HG03521 (cell line): ENCODE data around the gene THSD7B.
"Not testable (repeated sequence)": the region's sequence is repeated elsewhere in the genome, so short reads cannot be mapped to it uniquely, and the experiment has no call there.

ENCODE experiments used
- ATAC-seq: cut with Tn5 transposase; IDR thresholded peaks from one replicate; pipeline ENCODE4 v1.9.1; 2021; ENCODE audit warnings: mild to moderate bottlenecking, moderate library complexity; ENCODE audit not compliant: unreplicated experiment

THSD7B gene

DNA sequence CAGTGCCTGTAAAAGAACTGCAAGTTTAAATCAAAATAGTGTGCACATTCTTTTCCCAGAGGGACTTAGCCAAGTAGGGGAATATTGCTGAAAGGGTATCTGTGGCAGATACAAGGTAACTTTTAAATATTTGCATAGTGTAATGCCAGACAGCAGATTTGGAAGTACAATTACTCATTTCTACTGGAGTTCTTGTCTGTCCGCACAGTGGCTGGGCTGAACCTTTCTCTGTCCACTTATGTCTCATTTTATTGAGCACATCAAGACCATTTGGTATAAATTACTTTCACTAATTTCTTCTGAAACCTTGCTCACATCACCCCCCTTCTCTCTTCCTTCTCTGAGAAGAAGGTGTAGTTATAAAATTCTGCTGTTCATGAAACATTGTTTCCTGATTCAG, 271.3 kb downstream of the THSD7B start:
- ATAC-seq, result no peak

DNA sequence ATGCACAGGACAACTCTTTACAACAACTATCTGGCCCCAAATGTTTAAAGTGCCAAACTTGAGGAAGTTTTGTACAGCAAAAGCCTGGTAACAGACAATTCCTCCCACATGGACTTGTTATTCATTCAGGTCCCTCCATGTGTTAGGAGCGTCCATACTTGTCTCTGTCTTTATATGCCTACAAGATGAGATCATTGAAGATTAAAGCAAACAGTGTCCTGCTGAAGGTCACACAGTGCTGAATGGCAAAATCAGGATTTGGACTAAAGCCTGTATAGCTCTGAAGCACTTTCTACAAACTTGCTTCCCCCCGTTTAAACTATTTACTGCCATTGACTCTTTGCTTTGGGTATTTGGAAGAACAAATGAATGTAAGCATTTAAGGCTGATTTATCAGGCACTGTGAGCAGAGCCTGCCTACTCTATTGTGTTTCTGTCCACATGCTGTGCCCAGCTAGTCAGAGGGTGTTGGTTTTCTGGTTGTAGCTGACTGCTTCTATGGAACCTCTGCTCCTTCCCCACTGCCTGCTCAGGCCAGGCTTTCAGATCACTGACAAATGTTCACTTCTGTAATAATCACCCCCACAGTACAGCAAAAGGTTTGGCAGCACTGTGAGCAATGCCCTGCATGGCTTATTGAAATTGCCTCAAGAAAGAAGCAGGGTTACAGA, 274.3 kb downstream of the THSD7B start:
- no peak for ATAC-seq

GRCh38 chr2:137047369-137047768, 282.0 kb downstream of the THSD7B start:
- ATAC-seq, result no peak

- ATAC-seq, result no peak
Observed at GRCh38 chr2:137048455-137048854, 283.1 kb downstream of the THSD7B start.

DNA sequence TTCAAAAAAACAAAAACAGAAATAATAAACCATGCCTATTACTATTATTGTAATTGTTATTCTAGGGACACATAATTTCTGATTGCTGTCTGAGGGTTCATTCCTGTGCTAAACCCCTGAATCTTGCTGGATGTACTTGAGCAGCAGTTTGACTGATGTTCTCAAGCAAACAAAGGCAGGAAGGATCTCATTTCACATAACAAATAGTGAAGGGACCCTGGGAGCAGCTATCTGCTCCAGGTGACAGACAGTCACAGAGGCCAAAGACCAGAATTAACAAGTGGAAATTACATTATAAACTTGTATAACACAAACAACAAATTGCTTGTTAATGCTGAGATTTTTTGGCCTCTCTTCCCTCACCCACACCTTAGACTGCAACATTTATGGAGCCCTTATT, 284.2 kb downstream of the THSD7B start:
- ATAC-seq, result no peak

DNA sequence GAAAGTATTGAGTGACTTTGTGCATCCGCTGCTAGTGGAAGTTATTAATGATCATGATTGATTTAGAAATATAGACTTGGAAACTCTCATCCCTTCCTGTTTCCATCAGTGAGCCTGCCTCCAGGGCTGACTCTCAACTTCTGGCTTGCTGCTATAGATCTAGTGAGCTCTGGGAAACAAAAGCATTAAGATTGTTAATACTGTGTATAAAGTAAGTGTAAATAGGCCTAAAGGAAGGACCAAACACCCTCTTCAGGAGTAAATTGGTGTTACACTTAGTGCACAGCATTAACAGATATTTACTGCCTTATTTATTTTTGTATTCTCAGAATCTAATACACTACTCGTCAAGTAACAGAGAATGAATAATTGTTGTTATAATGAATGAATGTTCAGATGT, 285.6 kb downstream of the THSD7B start:
- ATAC-seq, result no peak

- ATAC-seq, result no peak
Observed at GRCh38 chr2:137051778-137052398, 286.5 kb downstream of the THSD7B start.

DNA sequence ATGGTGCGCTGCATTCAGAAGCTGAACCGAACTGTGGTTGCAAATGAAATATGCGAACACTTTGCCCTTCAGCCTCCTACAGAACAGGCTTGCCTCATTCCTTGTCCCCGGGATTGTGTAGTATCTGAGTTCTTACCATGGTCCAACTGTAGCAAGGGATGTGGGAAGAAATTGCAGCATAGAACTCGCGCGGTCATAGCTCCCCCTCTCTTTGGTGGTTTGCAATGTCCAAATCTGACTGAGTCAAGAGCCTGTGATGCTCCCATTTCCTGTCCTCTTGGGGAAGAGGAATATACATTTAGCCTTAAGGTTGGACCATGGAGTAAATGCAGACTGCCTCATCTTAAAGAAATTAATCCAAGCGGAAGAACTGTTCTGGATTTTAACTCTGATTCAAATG, 291.4 kb downstream of the THSD7B start:
- ATAC-seq, result no peak

DNA sequence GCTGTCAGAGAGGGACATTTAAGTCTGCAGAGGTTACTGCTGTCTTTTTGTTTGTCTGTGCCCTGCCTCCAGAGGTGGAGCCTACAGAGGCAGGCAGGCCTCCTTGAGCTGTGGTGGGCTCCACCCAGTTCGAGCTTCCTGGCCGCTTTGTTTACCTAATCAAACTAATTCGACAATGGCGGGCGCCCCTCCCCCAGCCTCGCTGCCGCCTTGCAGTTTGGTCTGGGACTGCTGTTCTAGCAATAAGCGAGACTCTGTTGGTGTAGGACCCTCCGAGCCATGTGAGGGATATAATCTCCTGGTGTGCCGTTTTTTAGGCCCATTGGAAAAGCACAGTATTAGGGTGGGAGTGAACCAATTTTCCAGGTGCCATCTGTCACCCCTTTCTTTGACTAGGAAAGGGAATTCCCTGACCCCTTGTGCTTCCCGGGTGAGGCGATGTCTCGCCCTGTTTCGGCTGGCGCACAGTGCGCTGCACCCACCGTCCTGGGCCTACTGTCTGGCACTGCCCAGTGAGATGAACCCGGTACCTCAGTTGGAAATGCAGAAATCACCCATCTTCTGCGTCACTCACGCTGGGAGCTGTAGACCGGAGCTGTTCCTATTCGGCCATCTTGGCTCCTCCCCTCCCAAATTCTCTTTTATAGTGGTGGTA, 310.9 kb downstream of the THSD7B start:
- ATAC-seq, result not testable (repeated sequence)

DNA sequence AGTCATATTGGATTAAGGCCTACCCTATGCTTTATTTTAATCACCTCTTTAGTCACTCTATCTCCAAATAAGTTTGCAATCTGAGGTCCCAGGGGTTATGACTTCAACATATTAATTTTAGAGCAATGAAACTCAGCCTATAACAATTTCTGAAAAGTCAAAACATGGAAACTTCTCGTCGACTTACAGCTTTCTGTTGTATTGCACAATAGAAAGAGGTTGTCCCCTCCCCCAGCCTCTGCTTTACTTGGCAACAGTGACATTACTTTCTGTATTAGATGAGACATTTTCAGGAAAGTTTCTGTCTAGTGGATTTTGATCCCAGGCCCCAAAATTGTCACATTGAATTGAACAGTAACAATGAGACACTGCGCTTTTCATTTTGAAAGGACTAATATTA, 326.4 kb downstream of the THSD7B start:
- ATAC-seq, result no peak

GRCh38 chr2:137093116-137093515, 327.8 kb downstream of the THSD7B start:
- no peak for ATAC-seq

DNA sequence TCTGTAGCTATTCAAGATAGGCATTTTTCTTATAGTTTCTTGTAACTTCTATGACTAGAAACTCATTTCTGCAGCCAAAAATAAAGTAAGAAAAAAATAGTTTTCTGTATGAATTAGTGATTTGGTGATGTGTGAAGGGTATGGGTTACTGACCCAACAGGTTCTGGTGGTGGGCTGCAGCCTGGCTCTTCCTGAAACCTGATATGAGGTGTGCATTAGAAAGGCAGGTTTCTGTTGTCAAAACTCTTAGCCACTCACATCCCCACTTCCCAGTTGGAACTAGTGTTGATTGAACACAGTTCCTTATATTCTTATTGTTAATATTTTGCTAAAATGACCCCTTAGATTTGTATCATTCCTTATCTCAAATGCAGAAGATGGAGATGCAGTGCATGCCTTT, 330.8 kb downstream of the THSD7B start:
- no peak for ATAC-seq

DNA sequence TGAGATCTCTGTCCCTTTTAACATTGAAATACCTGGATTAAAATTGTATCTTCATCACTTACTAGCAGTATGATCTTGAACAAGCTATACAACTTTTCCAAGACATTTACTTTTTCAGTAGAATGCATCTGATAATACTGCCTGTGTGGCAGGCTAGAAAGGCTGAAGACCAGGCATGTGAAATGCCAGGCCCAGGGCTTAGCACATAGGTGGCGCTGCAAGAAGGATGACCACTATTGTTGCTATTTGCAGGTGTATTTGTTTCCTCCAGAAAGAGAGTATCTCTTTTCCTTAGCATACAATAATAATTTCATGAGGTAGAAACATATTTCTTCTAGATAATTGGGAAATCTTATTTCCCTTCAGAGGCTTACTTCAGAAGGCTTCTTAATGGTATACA, 331.3 kb downstream of the THSD7B start:
- no peak for ATAC-seq

GRCh38 chr2:137101814-137102213, 336.5 kb downstream of the THSD7B start:
- not testable (repeated sequence) for ATAC-seq

GRCh38 chr2:137107904-137108303, 342.6 kb downstream of the THSD7B start:
- no peak for ATAC-seq

DNA sequence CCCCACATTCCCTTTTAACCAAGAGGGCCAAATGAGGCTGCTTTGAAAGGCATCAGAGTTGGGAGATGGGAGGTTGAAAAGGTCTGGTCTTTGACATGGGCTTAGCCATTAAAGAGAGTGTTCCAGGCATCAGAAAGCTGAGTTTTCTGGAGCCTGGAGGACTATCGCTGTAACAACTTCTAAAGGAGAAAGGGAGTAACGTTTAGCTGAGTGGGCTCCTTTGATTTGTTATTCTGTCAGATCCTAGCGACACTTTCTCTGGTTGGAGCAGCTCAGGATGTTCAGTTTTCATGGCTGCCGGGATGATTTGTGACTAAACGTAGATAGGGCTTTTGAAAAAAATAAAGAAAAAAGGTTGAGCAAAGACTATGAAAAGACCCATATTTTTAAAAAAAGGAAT, 346.6 kb downstream of the THSD7B start:
- ATAC-seq, result no peak

- ATAC-seq, result no peak
Observed at GRCh38 chr2:137115081-137115794, 349.9 kb downstream of the THSD7B start.

DNA sequence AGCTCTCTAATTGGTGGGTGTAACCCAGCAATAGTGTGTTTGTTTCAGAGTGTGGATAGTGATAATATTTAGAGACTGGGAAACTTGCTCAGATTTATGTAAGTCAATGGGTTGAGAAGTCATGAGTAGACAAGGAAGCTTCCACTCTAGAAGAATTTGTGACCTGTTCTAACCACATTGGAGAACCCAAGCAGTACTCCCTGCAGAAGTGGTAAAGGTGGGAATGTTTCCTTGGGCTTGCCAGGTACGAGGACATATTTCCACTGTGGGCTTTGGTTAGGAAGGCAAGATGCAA, 350.4 kb downstream of the THSD7B start:
- ATAC-seq, result no peak

GRCh38 chr2:137117385-137117784, 352.0 kb downstream of the THSD7B start:
- no peak for ATAC-seq

DNA sequence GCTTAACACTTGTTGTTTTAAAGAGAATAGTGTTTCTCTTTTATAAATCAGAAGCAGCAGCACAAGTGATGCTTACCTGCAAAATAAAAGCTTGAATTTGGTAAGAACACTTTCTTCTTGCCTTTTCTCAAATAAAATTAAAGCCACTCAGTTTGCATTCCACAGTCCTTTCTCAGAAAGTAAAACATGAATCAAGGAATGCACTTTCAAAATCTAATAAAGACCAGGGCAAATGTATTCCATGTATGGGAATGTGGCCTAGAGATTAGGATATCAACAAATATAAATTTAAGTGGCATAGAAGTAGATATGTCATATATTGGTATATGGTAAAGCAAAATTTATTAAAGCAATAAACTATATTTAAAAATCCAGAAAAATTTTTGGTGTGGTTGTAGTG, 352.8 kb downstream of the THSD7B start:
- ATAC-seq, result no peak

DNA sequence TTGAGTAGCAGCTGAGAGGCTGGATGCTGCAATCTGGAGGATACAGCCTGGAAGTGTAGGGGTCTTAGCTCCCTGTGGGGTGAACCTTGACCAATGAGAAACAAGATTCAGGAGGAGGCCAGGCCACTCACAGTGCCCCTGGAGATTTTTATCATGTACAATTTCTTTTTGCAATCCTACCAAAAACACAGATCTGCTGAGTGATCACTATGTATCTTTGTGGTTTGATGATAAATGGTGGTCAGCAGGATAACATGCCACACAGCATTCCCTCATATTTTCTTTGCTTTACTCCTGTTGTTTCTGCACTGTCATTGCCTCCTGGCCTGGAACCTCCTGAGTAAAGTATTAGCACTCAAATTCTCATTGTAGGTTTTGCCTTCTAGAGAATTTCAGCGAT, 357.9 kb downstream of the THSD7B start:
- ATAC-seq, result no peak

DNA sequence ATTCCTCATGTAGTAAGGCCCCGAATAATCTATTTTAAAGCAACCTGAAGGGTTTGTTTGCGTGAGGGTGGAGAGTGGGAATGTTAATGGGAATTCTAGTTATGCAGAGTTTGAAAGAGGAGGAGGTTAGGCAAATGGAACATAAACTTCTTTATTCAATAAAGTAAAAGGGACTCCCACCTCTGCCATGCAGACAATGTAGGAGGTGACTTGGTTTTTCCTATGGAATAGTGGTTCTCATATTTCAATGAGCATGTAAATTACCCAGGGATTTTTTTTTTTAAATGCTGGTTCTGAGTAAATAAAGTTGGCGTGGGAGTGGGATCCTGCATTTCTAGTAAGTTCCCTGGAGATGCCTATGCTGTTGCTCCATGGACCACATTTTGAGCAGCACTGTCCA, 367.9 kb downstream of the THSD7B start:
- no peak for ATAC-seq
